22Rv1 (cell line): ENCODE results near the gene ZDHHC1.

Source experiments
- ZFX ChIP-seq: fragments of 450-650 bp; IDR thresholded peaks from 2 replicates; pipeline ENCODE4 v1.6.1; 2017; ENCODE audit warnings: antibody characterized with exemption, borderline replicate concordance
- TF ChIP-seq, protein P1 (sequence below): fragments of 450-650 bp; IDR thresholded peaks from 2 replicates; pipeline ENCODE4 v1.5.1; 2017; ENCODE audit warnings: mild to moderate bottlenecking

DNA sequence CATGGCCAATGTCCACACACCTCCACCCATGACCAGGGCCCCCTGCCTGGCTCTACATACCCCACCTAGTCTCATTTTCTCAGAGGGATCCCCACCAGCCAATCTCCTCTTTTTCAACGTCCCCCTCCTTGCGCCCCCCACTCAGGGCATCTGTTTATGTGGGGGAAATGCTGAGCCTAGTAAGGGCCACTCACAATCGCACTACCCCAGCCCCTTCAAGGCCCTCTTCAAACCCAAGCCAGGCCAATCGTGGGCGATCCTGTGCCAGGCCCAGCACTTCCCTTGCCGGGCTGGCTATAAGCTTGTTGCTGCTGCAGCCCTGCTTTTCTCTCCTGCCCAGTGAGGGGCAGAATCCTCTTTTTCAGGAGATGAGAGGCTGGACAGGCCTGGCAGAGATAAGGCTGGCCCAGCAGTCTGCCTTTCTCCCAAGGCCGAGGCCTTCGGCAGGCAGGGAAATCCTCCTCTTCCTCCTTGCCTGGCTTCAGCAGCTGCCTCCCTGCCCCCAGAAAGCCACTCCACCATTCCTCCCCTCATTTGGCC is 30.8 kb upstream of the ZDHHC1 start:
- TF ChIP-seq, protein P1, sequence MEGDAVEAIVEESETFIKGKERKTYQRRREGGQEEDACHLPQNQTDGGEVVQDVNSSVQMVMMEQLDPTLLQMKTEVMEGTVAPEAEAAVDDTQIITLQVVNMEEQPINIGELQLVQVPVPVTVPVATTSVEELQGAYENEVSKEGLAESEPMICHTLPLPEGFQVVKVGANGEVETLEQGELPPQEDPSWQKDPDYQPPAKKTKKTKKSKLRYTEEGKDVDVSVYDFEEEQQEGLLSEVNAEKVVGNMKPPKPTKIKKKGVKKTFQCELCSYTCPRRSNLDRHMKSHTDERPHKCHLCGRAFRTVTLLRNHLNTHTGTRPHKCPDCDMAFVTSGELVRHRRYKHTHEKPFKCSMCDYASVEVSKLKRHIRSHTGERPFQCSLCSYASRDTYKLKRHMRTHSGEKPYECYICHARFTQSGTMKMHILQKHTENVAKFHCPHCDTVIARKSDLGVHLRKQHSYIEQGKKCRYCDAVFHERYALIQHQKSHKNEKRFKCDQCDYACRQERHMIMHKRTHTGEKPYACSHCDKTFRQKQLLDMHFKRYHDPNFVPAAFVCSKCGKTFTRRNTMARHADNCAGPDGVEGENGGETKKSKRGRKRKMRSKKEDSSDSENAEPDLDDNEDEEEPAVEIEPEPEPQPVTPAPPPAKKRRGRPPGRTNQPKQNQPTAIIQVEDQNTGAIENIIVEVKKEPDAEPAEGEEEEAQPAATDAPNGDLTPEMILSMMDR = no peak
- TF ChIP-seq ZFX = no peak
